Natural killer cell (primary cell): Measurements from ENCODE around the gene TPGS1. TPM values are rescaled to one million over a fixed set of nuclear protein-coding genes. Genes with fewer than 3 reads are reported as not detected.

Experiments used
- ATAC-seq, 3 donors: fragments of 150-1000 bp in 2 of 3; fragments of 200-7000 bp in 1 of 3; cut with Tn5 transposase; 1 replicate in 1 of 3; 2 replicates in 2 of 3; pipeline ENCODE4 v1.10.0; 2021; ENCODE audit warnings: mild to moderate bottlenecking in 2 of 3, moderate library complexity in 2 of 3
- DNase-seq, 2 donors: peaks; one replicate each; pipeline versions ENCODE4 v3.0.0 to v3.0.0-alpha.2; 2013 to 2021; ENCODE audit warnings: mixed read lengths in 1 of 2
- H3K27ac ChIP-seq: one replicate; pipeline ENCODE4 v1.5.1; 2013; ENCODE audit warnings: mild to moderate bottlenecking, low read length
- H3K27me3 ChIP-seq: one replicate; pipeline ENCODE4 v1.6.1; 2013; ENCODE audit warnings: low read length; ENCODE audit not compliant: control insufficient read depth, insufficient read depth
- H3K36me3 ChIP-seq: one replicate; pipeline ENCODE4 v1.6.1; 2013; ENCODE audit warnings: low read length; ENCODE audit not compliant: control insufficient read depth, insufficient read depth
- H3K4me1 ChIP-seq: one replicate; pipeline ENCODE4 v1.6.1; 2013; ENCODE audit warnings: low read length; ENCODE audit not compliant: control insufficient read depth, insufficient read depth
- H3K4me3 ChIP-seq: one replicate; pipeline ENCODE4 v1.5.1; 2013; ENCODE audit warnings: low read length
- H3K9me3 ChIP-seq: one replicate; pipeline ENCODE4 v1.6.1; 2013; ENCODE audit warnings: low read length; ENCODE audit not compliant: control insufficient read depth, insufficient read depth
- H3K27ac Mint-ChIP-seq, 2 donors: one replicate each; pipeline ENCODE4 v1.8.0; 2022; ENCODE audit warnings: mild to moderate bottlenecking in 2 of 2, mixed read lengths in 2 of 2, moderate library complexity in 1 of 2
- H3K27me3 Mint-ChIP-seq, 2 donors: one replicate each; pipeline ENCODE4 v1.8.0; 2022; ENCODE audit warnings: low read depth in 2 of 2, mixed read lengths in 2 of 2
- H3K36me3 Mint-ChIP-seq: one replicate; pipeline ENCODE4 v1.8.0; 2022; ENCODE audit warnings: mixed read lengths
- H3K4me1 Mint-ChIP-seq, 2 donors: one replicate each; pipeline ENCODE4 v1.8.0; 2022; ENCODE audit warnings: mixed read lengths in 2 of 2
- H3K4me3 Mint-ChIP-seq: one replicate; pipeline ENCODE4 v1.8.0; 2022; ENCODE audit warnings: mild to moderate bottlenecking, moderate library complexity, mixed read lengths
- H3K9me3 Mint-ChIP-seq, 2 donors: one replicate each; pipeline ENCODE4 v1.8.0; 2022; ENCODE audit warnings: mixed read lengths in 2 of 2
- WGBS: methylation state at CpG from one replicate; pipeline ENCODE4 v1.1.7; 2013; ENCODE audit warnings: missing lambda C conversion rate; ENCODE audit not compliant: insufficient coverage; 5-methylcytosine and 5-hydroxymethylcytosine counted together
- intact Hi-C: fragments of 100-400 bp; cut with micrococcal nuclease; formaldehyde crosslinking; loops from one replicate; pipeline ENCODE4 v1.14.2; 2022
- total RNA-seq, 4 donors: library from RNA; stranded (reverse); fragments of 120-200 nt in 1 of 4; gene quantifications; one replicate each; pipeline versions ENCODE4 v1.2.3 to v1.2.4, GENCODE V29; 2013 to 2022
- TF ChIP-seq, protein P1 (sequence below): fragments of 200-600 bp; IDR thresholded peaks from one replicate; pipeline ENCODE4 v1.8.0; 2022; ENCODE audit warnings: antibody characterized with exemption

The TPGS1 gene
- total RNA-seq, 3 donors from 2014 or later (not counting 1 experiment from before 2014, with no cell fraction given) = 18.7 to 20.6 (median 18.9) TPM

GRCh38 chr19:519449-519865, 12.2 kb downstream of the TPGS1 start:
- intact Hi-C loops = no loop called here
- Mint-ChIP-seq H3K27me3 (no peaks in the 10 kb centered on the region), H3K9me3 (no peaks in the 10 kb centered on the region), H3K27ac (no peak overlapping the region), H3K4me1 (peaks cover 4 to 12% of the 10 kb centered on the region in 2 donors), H3K36me3 (no peaks in the 10 kb centered on the region), H3K4me3 (no peak overlapping the region)
- no peak overlapping the region for H3K4me3 ChIP-seq
- no peak for ATAC-seq
- H3K36me3 ChIP-seq = no peaks in the 10 kb centered on the region
- no peaks in the 10 kb centered on the region for H3K27me3 ChIP-seq
- TF ChIP-seq, protein P1, sequence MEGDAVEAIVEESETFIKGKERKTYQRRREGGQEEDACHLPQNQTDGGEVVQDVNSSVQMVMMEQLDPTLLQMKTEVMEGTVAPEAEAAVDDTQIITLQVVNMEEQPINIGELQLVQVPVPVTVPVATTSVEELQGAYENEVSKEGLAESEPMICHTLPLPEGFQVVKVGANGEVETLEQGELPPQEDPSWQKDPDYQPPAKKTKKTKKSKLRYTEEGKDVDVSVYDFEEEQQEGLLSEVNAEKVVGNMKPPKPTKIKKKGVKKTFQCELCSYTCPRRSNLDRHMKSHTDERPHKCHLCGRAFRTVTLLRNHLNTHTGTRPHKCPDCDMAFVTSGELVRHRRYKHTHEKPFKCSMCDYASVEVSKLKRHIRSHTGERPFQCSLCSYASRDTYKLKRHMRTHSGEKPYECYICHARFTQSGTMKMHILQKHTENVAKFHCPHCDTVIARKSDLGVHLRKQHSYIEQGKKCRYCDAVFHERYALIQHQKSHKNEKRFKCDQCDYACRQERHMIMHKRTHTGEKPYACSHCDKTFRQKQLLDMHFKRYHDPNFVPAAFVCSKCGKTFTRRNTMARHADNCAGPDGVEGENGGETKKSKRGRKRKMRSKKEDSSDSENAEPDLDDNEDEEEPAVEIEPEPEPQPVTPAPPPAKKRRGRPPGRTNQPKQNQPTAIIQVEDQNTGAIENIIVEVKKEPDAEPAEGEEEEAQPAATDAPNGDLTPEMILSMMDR = no peak
- no peak for DNase-seq
- H3K4me1 ChIP-seq = no peaks in the 10 kb centered on the region
- no peaks in the 10 kb centered on the region for H3K9me3 ChIP-seq
- WGBS = 96% methylated on average over 45 of the region's 45 CpGs
- H3K27ac ChIP-seq = no peak overlapping the region

DNA sequence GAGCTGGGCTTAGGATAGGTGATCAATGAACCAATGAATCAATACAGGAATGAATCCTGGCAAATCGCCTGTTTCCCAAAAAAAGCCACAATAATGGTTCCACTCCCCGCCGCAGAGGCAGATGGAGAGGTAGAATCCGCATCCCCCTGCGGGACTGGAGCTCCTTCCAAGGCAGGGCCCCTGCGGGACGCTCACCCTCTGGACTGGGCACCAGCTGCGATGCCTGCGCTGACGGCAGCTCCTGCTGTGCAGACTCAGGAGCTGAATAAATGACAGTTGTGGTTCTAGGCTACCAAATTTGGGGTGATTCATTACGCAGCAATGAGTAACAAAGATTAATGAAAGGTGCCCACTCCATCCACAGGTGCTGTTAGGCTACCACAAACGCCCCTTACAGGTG, 15.4 kb downstream of the TPGS1 start:
- no peak for ATAC-seq
- Mint-ChIP-seq H3K27ac (no peak overlapping the region), H3K36me3 (no peaks in the 10 kb centered on the region), H3K9me3 (no peaks in the 10 kb centered on the region), H3K27me3 (no peaks in the 10 kb centered on the region), H3K4me3 (no peak overlapping the region), H3K4me1 (peaks cover 0 to 9% of the 10 kb centered on the region in 2 donors)
- 96% methylated on average over 12 of the region's 12 CpGs for WGBS
- no peak overlapping the region for H3K27ac ChIP-seq
- intact Hi-C loops = no loop called here
- no peak overlapping the region for H3K4me3 ChIP-seq
- no peaks in the 10 kb centered on the region for H3K36me3 ChIP-seq
- H3K9me3 ChIP-seq = no peaks in the 10 kb centered on the region
- H3K4me1 ChIP-seq = no peaks in the 10 kb centered on the region
- no peaks in the 10 kb centered on the region for H3K27me3 ChIP-seq
- DNase-seq = no peak
- TF ChIP-seq, protein P1 = no peak

DNA sequence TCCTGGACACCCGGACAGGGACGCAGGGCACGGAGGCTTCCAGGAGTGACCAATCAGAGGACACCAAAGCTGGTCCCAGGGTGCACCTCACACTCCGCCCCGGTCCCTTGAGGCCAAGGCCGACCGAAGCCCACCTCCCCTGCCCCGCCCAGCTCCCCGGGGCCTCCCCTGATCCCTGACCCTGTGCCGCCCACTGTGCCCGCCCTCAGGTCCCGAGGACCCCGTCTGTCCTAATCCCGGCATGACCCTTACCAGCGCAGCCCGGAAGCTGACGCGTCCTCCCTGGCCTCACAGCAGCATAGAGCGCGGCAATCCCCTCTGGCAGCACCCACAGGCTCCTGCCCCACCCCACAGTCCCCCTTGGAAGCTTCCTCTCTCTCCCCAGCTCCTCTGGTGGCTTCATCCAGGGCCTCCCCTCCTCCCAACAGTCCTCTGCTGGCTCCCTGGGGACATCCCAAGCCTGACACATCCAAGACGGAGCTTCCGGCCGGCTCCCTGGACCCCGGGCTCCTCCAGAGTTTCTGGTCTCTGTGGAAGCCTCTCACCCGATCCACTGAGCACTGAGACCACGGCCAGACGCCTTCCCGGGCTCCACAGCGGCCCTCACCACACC, 16.9 kb downstream of the TPGS1 start:
- Mint-ChIP-seq H3K27ac (no peak overlapping the region), H3K36me3 (no peaks in the 10 kb centered on the region), H3K27me3 (no peaks in the 10 kb centered on the region), H3K4me3 (no peak overlapping the region), H3K9me3 (no peaks in the 10 kb centered on the region), H3K4me1 (peaks cover 0 to 9% of the 10 kb centered on the region in 2 donors)
- no peak overlapping the region for H3K27ac ChIP-seq
- H3K27me3 ChIP-seq = no peaks in the 10 kb centered on the region
- no peaks in the 10 kb centered on the region for H3K4me1 ChIP-seq
- DNase-seq (no peak), ATAC-seq (peak in 1 of 3 donors; percentile 32)
- no peak overlapping the region for H3K4me3 ChIP-seq
- no peaks in the 10 kb centered on the region for H3K36me3 ChIP-seq
- H3K9me3 ChIP-seq = no peaks in the 10 kb centered on the region
- WGBS = 89% methylated on average over 29 of the region's 29 CpGs
- TF ChIP-seq, protein P1 = no peak
- intact Hi-C loops = no loop called here

DNA sequence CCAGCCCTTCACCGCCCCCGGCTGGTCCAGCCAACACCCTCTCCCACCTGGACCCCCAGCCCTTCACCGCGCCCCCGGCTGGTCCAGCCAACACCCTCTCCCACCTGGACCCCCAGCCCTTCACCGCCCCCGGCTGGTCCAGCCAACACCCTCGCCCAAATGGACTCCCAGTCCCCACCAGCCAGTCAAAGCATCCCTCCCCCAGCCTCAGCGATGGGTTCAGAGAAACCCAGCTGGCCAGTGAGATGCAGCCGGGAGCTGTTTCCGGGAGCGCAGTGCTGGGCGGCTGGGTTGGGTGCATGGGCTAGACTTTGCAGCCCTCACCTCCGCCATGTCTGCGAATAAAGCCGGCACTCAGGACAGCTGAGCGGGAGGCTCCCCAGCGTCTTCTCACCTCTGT, 17.7 kb downstream of the TPGS1 start:
- H3K4me1 Mint-ChIP-seq = peaks cover 0 to 9% of the 10 kb centered on the region in 2 donors
- no peaks in the 10 kb centered on the region for H3K27me3 Mint-ChIP-seq
- H3K36me3 ChIP-seq = no peaks in the 10 kb centered on the region
- ATAC-seq (no peak), DNase-seq (no peak)
- no peaks in the 10 kb centered on the region for H3K27me3 ChIP-seq
- H3K9me3 ChIP-seq = no peaks in the 10 kb centered on the region
- TF ChIP-seq, protein P1 = no peak
- H3K36me3 Mint-ChIP-seq = no peaks in the 10 kb centered on the region
- H3K4me1 ChIP-seq = no peaks in the 10 kb centered on the region
- H3K4me3 Mint-ChIP-seq = no peak overlapping the region
- H3K27ac ChIP-seq = no peak overlapping the region
- H3K27ac Mint-ChIP-seq = peak overlapping the region in 1 of 2 donors; percentile 22
- no peak overlapping the region for H3K4me3 ChIP-seq
- H3K9me3 Mint-ChIP-seq = no peaks in the 10 kb centered on the region
- intact Hi-C loops = no loop called here
- 83% methylated on average over 16 of the region's 18 CpGs for WGBS
